Pancreas (tissue), 10 donors: ENCODE data around the gene LCT. TPM values are rescaled to one million over a fixed set of nuclear protein-coding genes. Genes with fewer than 3 reads are reported as not detected.
"Not testable (repeated sequence)": the region's sequence is repeated elsewhere in the genome, so short reads cannot be mapped to it uniquely, and the experiment has no call there.

Experiments
- ATAC-seq, 4 donors: fragments of 200-7000 bp; cut with Tn5 transposase; one replicate each; pipeline versions ENCODE4 v1.8.0 to v1.9.1; 2020; ENCODE audit warnings: mild to moderate bottlenecking in 4 of 4, moderate library complexity in 4 of 4
- DNase-seq, 6 donors: peaks; one replicate each; pipeline ENCODE4 v3.0.0-alpha.2; 2020
- FAIRE-seq: peaks from 2 replicates; lab custom pipeline; 2012; peaks lifted over from hg19 to GRCh38; lab: Jason Lieb, UNC
- H3K27ac ChIP-seq, 4 donors: fragments of 200-600 bp; sonication (generic); 1 replicate in 3 of 4; 2 replicates in 1 of 4; pipeline versions ENCODE4 v1.5.0 to v1.8.0; 2020
- H3K27me3 ChIP-seq, 4 donors: fragments of 200-600 bp; one replicate each; pipeline ENCODE4 v1.8.0; 2021
- H3K36me3 ChIP-seq, 3 donors: fragments of 200-600 bp; sonication (generic) in 1 of 3; one replicate each; pipeline versions ENCODE4 v1.5.0 to v1.8.0; 2020 to 2021
- H3K4me1 ChIP-seq, 3 donors: fragments of 200-600 bp; one replicate each; pipeline ENCODE4 v1.8.0; 2021
- H3K4me3 ChIP-seq, 4 donors: fragments of 200-600 bp; sonication (generic) in 2 of 4; one replicate each; pipeline versions ENCODE4 v1.5.0 to v1.8.0; 2020 to 2021
- H3K9me3 ChIP-seq, 4 donors: fragments of 200-600 bp; one replicate each; pipeline ENCODE4 v1.8.0; 2021
- WGBS, 2 donors: extraction: QIAGEN DNeasy Blood & Tissue Kit; methylation state at CpG; one replicate each; pipeline ENCODE4 v1.1.7; 2013; 5-methylcytosine and 5-hydroxymethylcytosine counted together
- intact Hi-C, 3 donors: fragments of 100-400 bp; cut with DNase I; formaldehyde crosslinking; loops; one replicate each; pipeline versions ENCODE4 v1.11.1 to v1.14.2; 2022
- polyA plus RNA-seq, 2 donors: library from polyadenylated mRNA; stranded (reverse); fragments of 200-250 nt; gene quantifications; one replicate each; pipeline ENCODE4 v1.2.3, GENCODE V29; 2013
- total RNA-seq, 6 donors: library from RNA; stranded (reverse); fragmentation: NEBNext Ultra II Directional in 4 of 6; extraction: Animal tissue kit (Norgen Biotek cat#: 25700) in 4 of 6; gene quantifications; one replicate each; pipeline versions ENCODE4 v1.2.1 to v1.2.4, GENCODE V29; 2021 to 2023
- TF ChIP-seq, protein P1 (sequence below), 4 donors: fragments of 200-600 bp; sonication (generic) in 3 of 4; IDR thresholded peaks; one replicate each; pipeline versions ENCODE4 v1.5.0 to v1.8.0; 2021; ENCODE audit warnings: antibody characterized with exemption in 4 of 4
- donor health status: healthy with polysubstance abuse.
- donor health status: DM: no; HTN: no; CAD: no; lungs with moderate emphysema.
- donor health status: DM: no; HTN: no; CAD: no.
- donor health status: control.
- donor health status: control.
- donor health status: Bipolar disorder and iron deficiency.
- donor health status: DM: yes; HTN: yes; CAD: no.
- donor health status: DM: no; HTN: no; CAD: no.
- donor health status: DM: no; HTN: no; CAD: no.
- donor health status: DM: yes; HTN: yes; CAD: no.

LCT gene
- under 1 TPM in 1 of 6 donors, not detected in 5; 0.06 TPM for total RNA-seq
- under 1 TPM in 1 of 2 donors, not detected in 1; under 0.01 TPM for polyA plus RNA-seq

GRCh38 chr2:135836596-135837270 lies at the start of gene LCT:
Gene LCT (minus strand): TSS chr2:135837184. CDS start chr2:135837169, 15 bp downstream.
- no peaks in the 10 kb centered on the region for H3K27me3 ChIP-seq
- H3K4me1 ChIP-seq: no peaks in the 10 kb centered on the region
- no peaks in the 10 kb centered on the region for H3K9me3 ChIP-seq
- H3K27ac ChIP-seq: no peak within 1 kb of the TSS
- ATAC-seq: no peak
- TF ChIP-seq, protein P1, sequence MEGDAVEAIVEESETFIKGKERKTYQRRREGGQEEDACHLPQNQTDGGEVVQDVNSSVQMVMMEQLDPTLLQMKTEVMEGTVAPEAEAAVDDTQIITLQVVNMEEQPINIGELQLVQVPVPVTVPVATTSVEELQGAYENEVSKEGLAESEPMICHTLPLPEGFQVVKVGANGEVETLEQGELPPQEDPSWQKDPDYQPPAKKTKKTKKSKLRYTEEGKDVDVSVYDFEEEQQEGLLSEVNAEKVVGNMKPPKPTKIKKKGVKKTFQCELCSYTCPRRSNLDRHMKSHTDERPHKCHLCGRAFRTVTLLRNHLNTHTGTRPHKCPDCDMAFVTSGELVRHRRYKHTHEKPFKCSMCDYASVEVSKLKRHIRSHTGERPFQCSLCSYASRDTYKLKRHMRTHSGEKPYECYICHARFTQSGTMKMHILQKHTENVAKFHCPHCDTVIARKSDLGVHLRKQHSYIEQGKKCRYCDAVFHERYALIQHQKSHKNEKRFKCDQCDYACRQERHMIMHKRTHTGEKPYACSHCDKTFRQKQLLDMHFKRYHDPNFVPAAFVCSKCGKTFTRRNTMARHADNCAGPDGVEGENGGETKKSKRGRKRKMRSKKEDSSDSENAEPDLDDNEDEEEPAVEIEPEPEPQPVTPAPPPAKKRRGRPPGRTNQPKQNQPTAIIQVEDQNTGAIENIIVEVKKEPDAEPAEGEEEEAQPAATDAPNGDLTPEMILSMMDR (IDR thresholded peaks at IDR 0.05): no peak
- no peaks in the 10 kb centered on the region for H3K36me3 ChIP-seq
- FAIRE-seq: no peak
- H3K4me3 ChIP-seq: no peak within 1 kb of the TSS
- WGBS, 2 donors: 91 to 96% methylated on average over 12 of the region's 12 CpGs
- intact Hi-C loops: no loop called here
- no peak for DNase-seq

- Histone ChIP-seq H3K9me3 (no peaks in the 10 kb centered on the region), H3K36me3 (no peaks in the 10 kb centered on the region), H3K4me1 (no peaks in the 10 kb centered on the region), H3K27me3 (no peaks in the 10 kb centered on the region), H3K27ac (no peak overlapping the region), H3K4me3 (no peak overlapping the region)
- intact Hi-C loops: no loop called here
- WGBS, 2 donors: 73 to 86% methylated on average over 4 of the region's 4 CpGs
- ATAC-seq (no peak), DNase-seq (no peak), FAIRE-seq (no peak)
- TF ChIP-seq, protein P1 (IDR thresholded peaks at IDR 0.05): no peak
Measured at GRCh38 chr2:135885709-135886108, 48.7 kb upstream of the LCT start.

GRCh38 chr2:135882415-135882814 lies 45.4 kb upstream of the LCT start:
- 59 to 81% methylated on average over 3 of the region's 3 CpGs for WGBS, 2 donors

GRCh38 chr2:135876770-135877169 lies 39.8 kb upstream of the LCT start:
- ATAC-seq, H3K36me3 ChIP-seq, intact Hi-C loops, H3K27ac ChIP-seq, H3K4me1 ChIP-seq, H3K27me3 ChIP-seq, FAIRE-seq, H3K9me3 ChIP-seq, DNase-seq: not testable (repeated sequence)
- peak overlapping the region in 3 of 4 donors; percentile 66 to 86 (median 82) for H3K4me3 ChIP-seq
- 82 to 87% methylated on average over 15 of the region's 15 CpGs for WGBS, 2 donors

More at GRCh38 chr2:135882415-135882814, 45.4 kb upstream of the LCT start:
- ATAC-seq (no peak), FAIRE-seq (no peak), DNase-seq (no peak)
- Histone ChIP-seq H3K36me3 (no peaks in the 10 kb centered on the region), H3K27ac (no peak overlapping the region), H3K9me3 (no peaks in the 10 kb centered on the region), H3K4me1 (no peaks in the 10 kb centered on the region), H3K27me3 (no peaks in the 10 kb centered on the region), H3K4me3 (no peak overlapping the region)
- intact Hi-C loops: no loop called here
- TF ChIP-seq, protein P1 (IDR thresholded peaks at IDR 0.05): no peak

- no peaks in the 10 kb centered on the region for H3K36me3 ChIP-seq
- peaks cover 0 to 3% (median 0%) of the 10 kb centered on the region in 3 donors for H3K4me1 ChIP-seq
- 0 to 1% methylated on average over 71 of the region's 71 CpGs for WGBS, 2 donors
- FAIRE-seq (peak; percentile 89), DNase-seq (peak; percentile 95 to 99 (median 98)), ATAC-seq (peak; percentile 99 to 100 (median 100))
- H3K9me3 ChIP-seq: no peaks in the 10 kb centered on the region
- H3K4me3 ChIP-seq: peak within 1 kb of the TSS; percentile 66 to 92 (median 84)
- H3K27ac ChIP-seq: peak within 1 kb of the TSS; percentile 47 to 73 (median 60)
- TF ChIP-seq, protein P1 (IDR thresholded peaks at IDR 0.05): peak in 2 of 4 donors; percentile 17
- intact Hi-C loops: no loop called here
- H3K27me3 ChIP-seq: no peaks in the 10 kb centered on the region
Measured at GRCh38 chr2:135876066-135876711, 39.2 kb upstream of the LCT start, which contains the start of gene MCM6. Gene MCM6 (minus strand): TSS chr2:135876443. CDS start chr2:135876365, 78 bp downstream.
